HepG2 (cell line): Measurements from ENCODE around the gene POLR3K. TPM values are rescaled to one million over a fixed set of nuclear protein-coding genes. Genes with fewer than 3 reads are reported as not detected.

Experiments used
- ARNT2 ChIP-seq: sonication (generic); formaldehyde crosslinking; IDR thresholded peaks from 2 replicates; pipeline ENCODE4 v1.8.0; 2022; ENCODE audit warnings: mild to moderate bottlenecking, low read depth, missing genetic modification reagents, moderate library complexity
- CENPT ChIP-seq: sonication (generic); formaldehyde crosslinking; IDR thresholded peaks from 2 replicates; pipeline ENCODE4 v1.8.0; 2022; ENCODE audit warnings: low read depth, mild to moderate bottlenecking, moderate library complexity, missing genetic modification reagents
- DR1 ChIP-seq: sonication (generic); formaldehyde crosslinking; IDR thresholded peaks from 2 replicates; pipeline ENCODE4 v1.8.0; 2021; ENCODE audit warnings: mild to moderate bottlenecking, missing genetic modification reagents, inconsistent platforms
- EEA1 ChIP-seq: sonication (generic); formaldehyde crosslinking; IDR thresholded peaks from 2 replicates; pipeline ENCODE4 v1.5.1; 2020; ENCODE audit warnings: mild to moderate bottlenecking, missing genetic modification reagents, borderline replicate concordance
- GATAD1 ChIP-seq: IDR thresholded peaks from 2 replicates; pipeline ENCODE4 v1.6.1; 2016; ENCODE audit warnings: missing genetic modification reagents, missing compliant biosample characterization
- HHEX ChIP-seq: IDR thresholded peaks from 2 replicates; pipeline ENCODE4 v1.6.1; 2016; ENCODE audit warnings: control low read depth
- KDM5A ChIP-seq: fragments of 200-600 bp; sonication (generic); IDR thresholded peaks from 2 replicates; pipeline ENCODE4 v1.7.0; 2018; ENCODE audit warnings: antibody characterized with exemption, mild to moderate bottlenecking, low read length, borderline replicate concordance
- KLF11 ChIP-seq: IDR thresholded peaks from 2 replicates; pipeline ENCODE4 v1.6.1; 2016; ENCODE audit warnings: missing compliant biosample characterization
- MED13 ChIP-seq: sonication (generic); formaldehyde crosslinking; IDR thresholded peaks from 2 replicates; pipeline ENCODE4 v1.5.0; 2020; ENCODE audit warnings: missing genetic modification reagents
- MIER2 ChIP-seq: IDR thresholded peaks from 2 replicates; pipeline ENCODE4 v1.6.1; 2016; ENCODE audit warnings: missing biosample characterization, missing genetic modification reagents
- RBFOX2 ChIP-seq: fragments of 200-400 bp; formaldehyde crosslinking; IDR thresholded peaks from 2 replicates; pipeline ENCODE4 v1.6.1; 2017; ENCODE audit warnings: low read depth, mild to moderate bottlenecking, low read length
- RFXANK ChIP-seq: IDR thresholded peaks from 2 replicates; pipeline ENCODE4 v1.6.1; 2016
- SOX5 ChIP-seq: IDR thresholded peaks from 2 replicates; pipeline ENCODE4 v1.6.1; 2016; ENCODE audit warnings: borderline replicate concordance
- SOX6 ChIP-seq, 2 experiments: fragments of 450-650 bp in 1 of 2; sonication (generic) in 1 of 2; formaldehyde crosslinking in 1 of 2; IDR thresholded peaks; 2 replicates each; pipeline versions ENCODE4 v1.4.0 to v1.6.1; 2017 to 2020; ENCODE audit warnings: antibody characterized with exemption in 1 of 2, mild to moderate bottlenecking in 1 of 2, missing genetic modification reagents in 1 of 2
- ZNF10 ChIP-seq: sonication (generic); formaldehyde crosslinking; IDR thresholded peaks from 2 replicates; pipeline ENCODE4 v1.4.0; 2020; ENCODE audit warnings: mild to moderate bottlenecking, low read depth, missing genetic modification reagents, borderline replicate concordance
- ZNF619 ChIP-seq: sonication (generic); formaldehyde crosslinking; IDR thresholded peaks from 2 replicates; pipeline ENCODE4 v1.4.0; 2020; ENCODE audit warnings: mild to moderate bottlenecking, missing genetic modification reagents
- ZNF678 ChIP-seq: sonication (generic); formaldehyde crosslinking; IDR thresholded peaks from 2 replicates; pipeline ENCODE4 v1.4.0; 2020; ENCODE audit warnings: mild to moderate bottlenecking, missing genetic modification reagents
- ZNF781 ChIP-seq: sonication (generic); formaldehyde crosslinking; IDR thresholded peaks from 2 replicates; pipeline ENCODE4 v1.5.1; 2020; ENCODE audit warnings: borderline replicate concordance, mild to moderate bottlenecking, missing genetic modification reagents; ENCODE audit errors: not compliant biosample characterization
- polyA plus RNA-seq, 8 experiments: library from polyadenylated mRNA; depleted of rRNA in 3 of 8; stranded (reverse) in 7 of 8; unstranded in 1 of 8; fragments of >200 nt; fragmentation: Illumina TruSeq in 4 of 8; extraction: Trizol in 4 of 8; gene quantifications; 2 replicates each; pipeline versions ENCODE4 v1.2.1 to v1.2.3, GENCODE V29; 2011 to 2016; ENCODE audit warnings: low read depth in 4 of 8, missing spikeins in 1 of 8, mixed read lengths in 1 of 8; ENCODE audit not compliant: insufficient read depth in 1 of 8
- total RNA-seq, 5 experiments: library from RNA; depleted of rRNA; stranded (reverse); fragments of >200 nt; fragmentation: Illumina TruSeq; extraction: Trizol; gene quantifications; 2 replicates each; pipeline ENCODE4 v1.2.3, GENCODE V29; 2016; ENCODE audit warnings: low read depth in 1 of 5
- TF ChIP-seq, protein P1 (sequence below): IDR thresholded peaks from 2 replicates; pipeline ENCODE4 v1.6.1; 2018; ENCODE audit warnings: missing genetic modification reagents, mild to moderate bottlenecking, missing compliant biosample characterization
- TF ChIP-seq, protein P2 (sequence below): sonication (generic); formaldehyde crosslinking; IDR thresholded peaks from 2 replicates; pipeline ENCODE4 v1.4.0; 2020; ENCODE audit warnings: mild to moderate bottlenecking, missing genetic modification reagents
- TF ChIP-seq, protein P3 (sequence below): sonication (generic); formaldehyde crosslinking; IDR thresholded peaks from 2 replicates; pipeline ENCODE4 v1.9.0; 2021; ENCODE audit warnings: missing genetic modification reagents, mild to moderate bottlenecking, borderline replicate concordance
- TF ChIP-seq, protein P4 (sequence below): sonication (generic); formaldehyde crosslinking; IDR thresholded peaks from 2 replicates; pipeline ENCODE4 v1.4.0; 2020; ENCODE audit warnings: missing genetic modification reagents
- TF ChIP-seq, protein P5 (sequence below): sonication (generic); formaldehyde crosslinking; IDR thresholded peaks from 2 replicates; pipeline ENCODE4 v1.4.0; 2020; ENCODE audit warnings: missing genetic modification reagents

The POLR3K gene
- total and polyA plus RNA-seq, 2 of the 13 experiments (the other 11 are each of a cell fraction or from before 2014, with no cell fraction given), result 14.8 to 18.8 TPM

DNA sequence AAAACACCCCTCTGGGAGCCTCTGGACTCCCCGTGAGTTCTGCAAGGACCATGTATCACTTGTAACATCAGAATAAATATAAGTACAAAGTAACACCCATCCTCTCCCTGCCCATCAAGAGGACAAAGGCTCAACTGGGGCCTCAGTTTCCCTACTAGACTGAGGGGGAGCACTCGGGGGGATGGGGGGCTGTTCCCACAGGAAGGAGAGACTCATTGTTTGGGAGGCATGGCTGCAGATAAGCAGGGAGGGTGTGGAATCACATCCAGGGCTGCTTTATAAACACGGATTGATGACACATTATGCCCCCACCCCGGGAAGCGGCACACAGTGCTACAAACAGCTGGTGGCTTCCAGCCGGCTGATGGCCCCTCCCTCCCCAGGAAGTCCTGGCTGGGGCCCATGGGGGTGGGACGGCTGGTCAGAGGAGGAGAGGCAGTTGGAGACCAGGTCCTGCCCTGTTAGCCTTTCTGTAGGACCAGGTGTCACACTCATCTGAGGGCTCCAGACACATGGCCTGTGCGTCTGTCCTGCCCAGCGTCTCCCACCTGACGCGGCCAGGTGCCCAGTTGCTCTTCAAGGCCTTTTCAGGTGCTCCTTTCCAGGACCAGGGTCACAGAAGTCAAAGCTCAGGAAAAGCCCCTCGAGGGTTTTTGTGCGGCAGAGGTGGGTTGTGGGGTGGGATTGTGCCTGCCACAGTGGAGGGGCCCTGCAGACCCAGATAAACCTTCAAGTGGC, 23.3 kb upstream of the POLR3K start (continued):
- TF ChIP-seq, protein P1, sequence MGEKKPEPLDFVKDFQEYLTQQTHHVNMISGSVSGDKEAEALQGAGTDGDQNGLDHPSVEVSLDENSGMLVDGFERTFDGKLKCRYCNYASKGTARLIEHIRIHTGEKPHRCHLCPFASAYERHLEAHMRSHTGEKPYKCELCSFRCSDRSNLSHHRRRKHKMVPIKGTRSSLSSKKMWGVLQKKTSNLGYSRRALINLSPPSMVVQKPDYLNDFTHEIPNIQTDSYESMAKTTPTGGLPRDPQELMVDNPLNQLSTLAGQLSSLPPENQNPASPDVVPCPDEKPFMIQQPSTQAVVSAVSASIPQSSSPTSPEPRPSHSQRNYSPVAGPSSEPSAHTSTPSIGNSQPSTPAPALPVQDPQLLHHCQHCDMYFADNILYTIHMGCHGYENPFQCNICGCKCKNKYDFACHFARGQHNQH (CRISPR knock-in tag), result no peak; the same call in 1 of the 2 replicates
- TF ChIP-seq, protein P2, sequence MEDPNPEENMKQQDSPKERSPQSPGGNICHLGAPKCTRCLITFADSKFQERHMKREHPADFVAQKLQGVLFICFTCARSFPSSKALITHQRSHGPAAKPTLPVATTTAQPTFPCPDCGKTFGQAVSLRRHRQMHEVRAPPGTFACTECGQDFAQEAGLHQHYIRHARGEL, result no peak
- no peak for TF ChIP-seq DR1 (CRISPR knock-in tag)
- TF ChIP-seq MIER2 (CRISPR knock-in tag), result no peak
- no peak for TF ChIP-seq ZNF619
- no peak for TF ChIP-seq SOX6 (IDR thresholded peaks at IDR 0.05)
- TF ChIP-seq SOX6 (CRISPR knock-in tag; IDR thresholded peaks at IDR 0.05), result 0 out of 2 replicates have a peak, but pooled peaks have one; percentile 14
- TF ChIP-seq, protein P3, sequence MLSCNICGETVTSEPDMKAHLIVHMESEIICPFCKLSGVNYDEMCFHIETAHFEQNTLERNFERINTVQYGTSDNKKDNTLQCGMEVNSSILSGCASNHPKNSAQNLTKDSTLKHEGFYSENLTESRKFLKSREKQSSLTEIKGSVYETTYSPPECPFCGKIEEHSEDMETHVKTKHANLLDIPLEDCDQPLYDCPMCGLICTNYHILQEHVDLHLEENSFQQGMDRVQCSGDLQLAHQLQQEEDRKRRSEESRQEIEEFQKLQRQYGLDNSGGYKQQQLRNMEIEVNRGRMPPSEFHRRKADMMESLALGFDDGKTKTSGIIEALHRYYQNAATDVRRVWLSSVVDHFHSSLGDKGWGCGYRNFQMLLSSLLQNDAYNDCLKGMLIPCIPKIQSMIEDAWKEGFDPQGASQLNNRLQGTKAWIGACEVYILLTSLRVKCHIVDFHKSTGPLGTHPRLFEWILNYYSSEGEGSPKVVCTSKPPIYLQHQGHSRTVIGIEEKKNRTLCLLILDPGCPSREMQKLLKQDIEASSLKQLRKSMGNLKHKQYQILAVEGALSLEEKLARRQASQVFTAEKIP (CRISPR knock-in tag), result no peak
- no peak for TF ChIP-seq ZNF10 (CRISPR knock-in tag)
- no peak for TF ChIP-seq KDM5A
- TF ChIP-seq RFXANK, result no peak
- no peak for TF ChIP-seq ZNF781 (CRISPR knock-in tag)
- TF ChIP-seq MED13 (CRISPR knock-in tag), result no peak
- no peak for TF ChIP-seq GATAD1 (CRISPR knock-in tag)
- TF ChIP-seq RBFOX2, result no peak
- no peak for TF ChIP-seq EEA1
- TF ChIP-seq, protein P4, sequence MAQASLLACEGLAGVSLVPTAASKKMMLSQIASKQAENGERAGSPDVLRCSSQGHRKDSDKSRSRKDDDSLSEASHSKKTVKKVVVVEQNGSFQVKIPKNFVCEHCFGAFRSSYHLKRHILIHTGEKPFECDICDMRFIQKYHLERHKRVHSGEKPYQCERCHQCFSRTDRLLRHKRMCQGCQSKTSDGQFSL, result no peak
- TF ChIP-seq, protein P5, sequence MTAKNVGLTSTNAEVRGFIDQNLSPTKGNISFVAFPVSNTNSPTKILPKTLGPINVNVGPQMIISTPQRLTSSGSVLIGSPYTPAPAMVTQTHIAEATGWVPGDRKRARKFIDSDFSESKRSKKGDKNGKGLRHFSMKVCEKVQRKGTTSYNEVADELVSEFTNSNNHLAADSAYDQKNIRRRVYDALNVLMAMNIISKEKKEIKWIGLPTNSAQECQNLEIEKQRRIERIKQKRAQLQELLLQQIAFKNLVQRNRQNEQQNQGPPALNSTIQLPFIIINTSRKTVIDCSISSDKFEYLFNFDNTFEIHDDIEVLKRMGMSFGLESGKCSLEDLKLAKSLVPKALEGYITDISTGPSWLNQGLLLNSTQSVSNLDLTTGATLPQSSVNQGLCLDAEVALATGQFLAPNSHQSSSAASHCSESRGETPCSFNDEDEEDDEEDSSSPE, result no peak
- TF ChIP-seq ZNF678, result no peak
- no peak for TF ChIP-seq HHEX (CRISPR knock-in tag)
- TF ChIP-seq SOX5, result peak; percentile 7; the same call in 1 of the 2 replicates
- peak; percentile 33; the same call in 1 of the 2 replicates for TF ChIP-seq ARNT2 (CRISPR knock-in tag)
- no peak for TF ChIP-seq KLF11 (CRISPR knock-in tag)
- TF ChIP-seq CENPT (CRISPR knock-in tag), result no peak
